Activated B cell treated with CpG ODN at 0.5 μM for 24 hours (primary cell): Measurements from ENCODE around the gene USP31. TPM values are rescaled to one million over a fixed set of nuclear protein-coding genes. Genes with fewer than 3 reads are reported as not detected.

Source experiments
- ATAC-seq: fragments of 200-7000 bp; cut with Tn5 transposase; one replicate; pipeline ENCODE4 v1.10.0; 2021; ENCODE audit warnings: low read depth, mild to moderate bottlenecking, moderate library complexity
- CTCF ChIA-PET: fragments of 350-600 bp; sonication (Branson Sonifier 250); formaldehyde crosslinking; loops from one replicate; lab custom pipeline; 2021; ENCODE audit warnings: antibody characterized with exemption; lab: Charles Lee
- POLR2A ChIA-PET: fragments of 350-600 bp; sonication (Branson Sonifier 250); formaldehyde crosslinking; loops from one replicate; lab custom pipeline; 2021; ENCODE audit warnings: antibody characterized with exemption; lab: Charles Lee
- DNase-seq: peaks from one replicate; pipeline ENCODE4 v3.0.0; 2022
- H3K27ac Mint-ChIP-seq: one replicate; pipeline ENCODE4 v1.8.0; 2020; ENCODE audit warnings: mixed read lengths
- H3K27me3 Mint-ChIP-seq: one replicate; pipeline ENCODE4 v1.8.0; 2021; ENCODE audit warnings: mixed read lengths
- H3K36me3 Mint-ChIP-seq: one replicate; pipeline ENCODE4 v1.8.0; 2021; ENCODE audit warnings: low read depth, mixed read lengths
- H3K4me1 Mint-ChIP-seq: one replicate; pipeline ENCODE4 v1.8.0; 2021; ENCODE audit warnings: mixed read lengths
- H3K4me3 Mint-ChIP-seq: one replicate; pipeline ENCODE4 v1.8.0; 2020; ENCODE audit warnings: mild to moderate bottlenecking, mixed read lengths
- H3K9me3 Mint-ChIP-seq: one replicate; pipeline ENCODE4 v1.8.0; 2020; ENCODE audit warnings: mixed read lengths
- intact Hi-C: fragments of 100-400 bp; cut with micrococcal nuclease; formaldehyde crosslinking; loops from one replicate; pipeline ENCODE4 v1.15.1; 2024
- total RNA-seq: library from RNA; stranded (reverse); gene quantifications from 2 replicates; pipeline ENCODE4 v1.2.3, GENCODE V29; 2022
- TF ChIP-seq, protein P1 (sequence below): fragments of 200-600 bp; IDR thresholded peaks from one replicate; pipeline ENCODE4 v1.8.0; 2022; ENCODE audit warnings: antibody characterized with exemption, mild to moderate bottlenecking

USP31 gene
- total RNA-seq, 1 donor from 2014 or later = 4.6 TPM

DNA sequence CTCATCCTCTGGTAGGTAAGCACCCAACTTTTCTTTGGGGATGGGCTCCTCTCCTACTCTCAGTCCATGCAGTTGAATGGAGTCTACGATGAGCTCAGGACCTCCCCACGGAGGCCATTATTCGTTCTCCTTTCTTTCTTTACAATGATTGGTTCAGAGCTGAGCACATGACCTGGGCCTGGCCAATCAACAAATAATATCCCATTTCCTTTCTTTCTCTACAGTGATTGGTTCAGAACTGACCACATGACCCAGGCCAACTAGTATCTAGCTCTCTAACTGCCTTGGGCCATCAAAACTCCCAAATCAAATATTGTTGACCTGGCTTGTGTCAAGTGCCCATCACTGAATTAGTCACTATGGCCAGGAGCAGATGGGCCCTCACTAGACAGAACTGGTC, 129.2 kb downstream of the USP31 start:
- POLR2A ChIA-PET = no interaction called here
- TF ChIP-seq, protein P1, sequence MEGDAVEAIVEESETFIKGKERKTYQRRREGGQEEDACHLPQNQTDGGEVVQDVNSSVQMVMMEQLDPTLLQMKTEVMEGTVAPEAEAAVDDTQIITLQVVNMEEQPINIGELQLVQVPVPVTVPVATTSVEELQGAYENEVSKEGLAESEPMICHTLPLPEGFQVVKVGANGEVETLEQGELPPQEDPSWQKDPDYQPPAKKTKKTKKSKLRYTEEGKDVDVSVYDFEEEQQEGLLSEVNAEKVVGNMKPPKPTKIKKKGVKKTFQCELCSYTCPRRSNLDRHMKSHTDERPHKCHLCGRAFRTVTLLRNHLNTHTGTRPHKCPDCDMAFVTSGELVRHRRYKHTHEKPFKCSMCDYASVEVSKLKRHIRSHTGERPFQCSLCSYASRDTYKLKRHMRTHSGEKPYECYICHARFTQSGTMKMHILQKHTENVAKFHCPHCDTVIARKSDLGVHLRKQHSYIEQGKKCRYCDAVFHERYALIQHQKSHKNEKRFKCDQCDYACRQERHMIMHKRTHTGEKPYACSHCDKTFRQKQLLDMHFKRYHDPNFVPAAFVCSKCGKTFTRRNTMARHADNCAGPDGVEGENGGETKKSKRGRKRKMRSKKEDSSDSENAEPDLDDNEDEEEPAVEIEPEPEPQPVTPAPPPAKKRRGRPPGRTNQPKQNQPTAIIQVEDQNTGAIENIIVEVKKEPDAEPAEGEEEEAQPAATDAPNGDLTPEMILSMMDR = no peak
- H3K9me3 Mint-ChIP-seq = peaks cover 4% of the 10 kb centered on the region
- intact Hi-C loops = no loop called here
- no peak for DNase-seq
- no peak overlapping the region for H3K4me3 Mint-ChIP-seq
- no peak for ATAC-seq
- H3K4me1 Mint-ChIP-seq = no peaks in the 10 kb centered on the region
- no peaks in the 10 kb centered on the region for H3K36me3 Mint-ChIP-seq
- H3K27me3 Mint-ChIP-seq = peaks cover 17% of the 10 kb centered on the region
- H3K27ac Mint-ChIP-seq = no peak overlapping the region
- CTCF ChIA-PET = no interaction called here

DNA sequence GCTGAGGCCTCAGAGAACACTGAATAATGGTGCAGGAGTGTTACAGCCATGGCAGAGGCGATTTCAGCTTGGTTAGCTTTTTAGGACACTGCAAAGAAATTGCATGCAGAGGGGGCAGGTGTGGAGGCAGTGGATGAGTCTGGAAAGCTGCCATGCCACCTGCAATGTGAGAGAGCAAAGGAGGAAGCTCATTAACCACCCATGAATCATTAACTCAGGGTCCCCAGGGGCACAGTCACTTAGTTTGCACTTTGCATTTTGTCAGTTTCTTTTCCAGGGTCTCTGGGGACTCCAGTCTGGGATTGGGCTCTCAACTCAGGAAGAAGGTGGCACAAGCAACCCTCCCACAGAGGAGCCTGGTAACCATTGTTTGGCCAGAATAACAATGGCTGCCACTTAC, 132.9 kb downstream of the USP31 start:
- DNase-seq = no peak
- H3K4me3 Mint-ChIP-seq = no peak overlapping the region
- no peaks in the 10 kb centered on the region for H3K4me1 Mint-ChIP-seq
- POLR2A ChIA-PET = no interaction called here
- CTCF ChIA-PET = no interaction called here
- intact Hi-C loops = no loop called here
- H3K36me3 Mint-ChIP-seq = no peaks in the 10 kb centered on the region
- TF ChIP-seq, protein P1 = no peak
- peaks cover 9% of the 10 kb centered on the region for H3K27me3 Mint-ChIP-seq
- no peak overlapping the region for H3K27ac Mint-ChIP-seq
- peaks cover 4% of the 10 kb centered on the region for H3K9me3 Mint-ChIP-seq
- no peak for ATAC-seq

DNA sequence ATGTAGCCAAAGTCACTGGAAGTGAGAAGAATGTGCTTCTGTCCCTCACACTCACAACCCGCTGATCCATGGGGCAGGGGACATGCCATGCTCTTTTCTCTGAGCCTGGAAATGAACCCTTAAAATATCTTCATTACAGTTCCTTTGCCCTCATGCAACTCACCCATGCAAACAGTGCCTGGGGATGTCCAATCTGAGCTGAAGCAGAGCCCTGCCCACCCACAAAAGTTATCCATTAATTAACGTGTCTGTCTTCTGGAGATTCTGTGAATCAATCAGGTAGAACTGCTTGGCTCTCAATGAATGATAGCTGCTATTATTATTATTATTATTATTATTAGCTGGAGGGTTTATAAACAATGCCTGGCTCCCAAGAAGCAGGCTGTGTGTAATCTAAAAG, 133.7 kb downstream of the USP31 start:
- DNase-seq (no peak), ATAC-seq (no peak)
- H3K27ac Mint-ChIP-seq = no peak overlapping the region
- ChIA-PET POLR2A (no interaction called here), CTCF (no interaction called here)
- peaks cover 4% of the 10 kb centered on the region for H3K9me3 Mint-ChIP-seq
- no peaks in the 10 kb centered on the region for H3K36me3 Mint-ChIP-seq
- TF ChIP-seq, protein P1 = no peak
- H3K4me1 Mint-ChIP-seq = no peaks in the 10 kb centered on the region
- intact Hi-C loops = no loop called here
- no peak overlapping the region for H3K4me3 Mint-ChIP-seq
- peaks cover 9% of the 10 kb centered on the region for H3K27me3 Mint-ChIP-seq

DNA sequence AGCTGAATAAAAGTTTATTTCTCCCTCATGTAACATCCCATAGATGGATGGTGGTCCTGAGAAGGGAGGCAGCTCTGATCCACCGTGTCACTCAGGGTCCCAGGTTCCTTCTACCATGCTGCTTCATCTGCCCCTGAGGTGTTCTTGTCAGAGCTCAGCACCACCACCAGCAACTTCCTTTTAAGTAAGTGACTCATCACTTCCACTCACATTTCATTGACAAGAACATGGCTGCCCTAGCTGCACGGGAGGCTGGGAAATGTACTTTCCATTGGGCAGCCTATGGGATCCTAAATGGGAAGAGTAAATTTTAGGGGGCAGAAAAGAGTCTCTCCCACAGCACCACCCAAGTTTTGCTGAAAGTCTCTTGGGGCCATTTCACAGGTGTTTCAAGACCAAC, 134.7 kb downstream of the USP31 start:
- H3K4me3 Mint-ChIP-seq = no peak overlapping the region
- ChIA-PET POLR2A (no interaction called here), CTCF (no interaction called here)
- DNase-seq (no peak), ATAC-seq (peak; percentile 37)
- intact Hi-C loops = no loop called here
- TF ChIP-seq, protein P1 = no peak
- no peaks in the 10 kb centered on the region for H3K36me3 Mint-ChIP-seq
- no peaks in the 10 kb centered on the region for H3K9me3 Mint-ChIP-seq
- H3K27ac Mint-ChIP-seq = no peak overlapping the region
- H3K27me3 Mint-ChIP-seq = peaks cover 9% of the 10 kb centered on the region
- no peaks in the 10 kb centered on the region for H3K4me1 Mint-ChIP-seq

Other genes starting within 250 kb of the USP31 start
- not detected in 2 replicates for gene SCNN1G, start 33.3 kb upstream of the USP31 start, total RNA-seq
- gene SCNN1B, start 152.8 kb upstream of the USP31 start, total RNA-seq = not detected in 2 replicates